Lower lobe of right lung (tissue), 2 donors: Measurements from ENCODE around the gene COL6A3. TPM values are rescaled to one million over a fixed set of nuclear protein-coding genes. Genes with fewer than 3 reads are reported as not detected.
A peak's percentile ranks its signal among the peaks of the same experiment; 100 is the strongest.
"Not testable (repeated sequence)": the region's sequence is repeated elsewhere in the genome, so short reads cannot be mapped to it uniquely, and the experiment has no call there.

Experiments used
- ATAC-seq, 2 donors: fragments of 200-7000 bp; cut with Tn5 transposase; one replicate each; pipeline ENCODE4 v1.9.1; 2020 to 2022; ENCODE audit warnings: mild to moderate bottlenecking in 2 of 2, moderate library complexity in 2 of 2
- DNase-seq: peaks from one replicate; pipeline ENCODE4 v3.0.0-alpha.2; 2020
- H3K27ac ChIP-seq: fragments of 200-600 bp; one replicate; pipeline ENCODE4 v1.8.0; 2022
- H3K27me3 ChIP-seq: fragments of 200-600 bp; one replicate; pipeline ENCODE4 v1.8.0; 2022; ENCODE audit warnings: low read depth
- H3K36me3 ChIP-seq: fragments of 200-600 bp; one replicate; pipeline ENCODE4 v1.8.0; 2022; ENCODE audit warnings: mild to moderate bottlenecking
- H3K4me1 ChIP-seq: fragments of 200-600 bp; one replicate; pipeline ENCODE4 v1.8.0; 2022
- H3K4me3 ChIP-seq: fragments of 200-600 bp; one replicate; pipeline ENCODE4 v1.8.0; 2022; ENCODE audit warnings: mild to moderate bottlenecking
- H3K9me3 ChIP-seq: fragments of 200-600 bp; one replicate; pipeline ENCODE4 v1.8.0; 2022
- CTCF ChIP-seq: fragments of 200-600 bp; IDR thresholded peaks from one replicate; pipeline ENCODE4 v1.8.0; 2022; ENCODE audit warnings: antibody characterized with exemption, mild to moderate bottlenecking
- intact Hi-C: fragments of 100-400 bp; cut with DNase I; formaldehyde crosslinking; loops from one replicate; pipeline ENCODE4 v1.11.0; 2022
- total RNA-seq: library from RNA; stranded (reverse); fragmentation: NEBNext Ultra II Directional; extraction: Animal tissue kit (Norgen Biotek cat#: 25700); gene quantifications from one replicate; pipeline ENCODE4 v1.2.1, GENCODE V29; 2021
- donor health status: DM: no; HTN: yes; CAD: no; lungs with severe emphysema.

COL6A3 gene
- total RNA-seq, 1 donor from 2014 or later: 114 TPM

DNA sequence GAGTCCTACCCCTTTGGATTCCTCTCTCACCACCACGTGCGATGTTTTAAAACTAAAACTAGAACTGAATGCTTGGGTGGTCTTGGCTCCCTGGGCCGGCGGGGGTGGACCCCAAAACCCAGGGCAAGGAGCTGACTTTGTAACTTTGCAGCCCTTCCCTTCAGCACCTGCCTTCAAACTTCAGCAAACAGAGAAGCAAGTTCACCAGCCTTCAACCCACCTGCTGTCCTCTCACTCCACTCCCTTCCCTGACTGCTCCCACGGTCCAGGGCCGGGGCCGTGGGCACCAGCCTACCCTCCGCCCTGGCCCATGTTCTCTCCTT, 54.5 kb downstream of the COL6A3 start:
- Histone ChIP-seq H3K27ac (peak overlapping the region; percentile 31), H3K36me3 (peaks cover 36% of the 10 kb centered on the region), H3K9me3 (no peaks in the 10 kb centered on the region), H3K4me1 (no peaks in the 10 kb centered on the region), H3K4me3 (no peak overlapping the region), H3K27me3 (peaks cover 7% of the 10 kb centered on the region)
- ATAC-seq: no peak
- TF ChIP-seq CTCF: no peak
- no peak for DNase-seq
- intact Hi-C loops: no loop called here

DNA sequence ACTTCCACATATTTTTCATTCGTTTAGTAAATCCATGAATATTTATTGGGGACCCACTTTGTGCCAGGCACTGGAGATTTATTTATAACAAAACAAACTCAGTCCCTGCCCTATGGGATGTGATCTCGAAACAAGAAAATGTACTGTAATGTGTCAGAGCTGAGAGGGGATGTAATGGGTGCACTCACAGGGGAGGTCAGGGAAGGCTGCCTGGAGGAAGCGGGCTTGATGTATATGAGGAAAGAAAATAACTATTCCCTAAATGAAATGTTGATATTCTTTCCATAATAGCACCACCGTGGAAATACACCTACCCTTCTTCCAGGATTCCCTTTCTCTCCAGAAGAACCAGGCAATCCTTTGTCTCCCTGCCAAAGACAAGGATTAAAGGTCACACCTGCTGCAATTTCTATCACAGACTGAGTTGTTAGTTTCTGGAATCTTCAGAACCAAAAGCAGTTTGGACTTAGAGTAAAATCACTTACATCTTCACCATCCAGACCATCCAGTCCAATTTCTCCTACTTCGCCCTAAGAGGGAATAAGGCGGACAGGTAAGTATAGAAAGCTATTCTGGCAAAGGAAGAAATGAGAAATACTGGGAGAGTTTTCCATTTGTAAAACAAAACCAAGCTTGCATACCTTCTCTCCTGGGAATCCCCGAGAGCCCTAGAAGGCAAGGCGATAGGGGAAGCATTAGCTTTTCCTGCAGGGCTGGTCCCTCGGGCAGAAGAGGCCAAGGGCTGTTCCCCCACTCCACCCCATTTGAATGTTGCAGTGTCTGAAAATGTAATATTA, 55.0 kb downstream of the COL6A3 start:
- DNase-seq (no peak), ATAC-seq (no peak)
- H3K9me3 ChIP-seq: no peaks in the 10 kb centered on the region
- no peak overlapping the region for H3K27ac ChIP-seq
- H3K4me1 ChIP-seq: no peaks in the 10 kb centered on the region
- intact Hi-C loops: no loop called here
- peaks cover 30% of the 10 kb centered on the region for H3K36me3 ChIP-seq
- H3K27me3 ChIP-seq: peaks cover 7% of the 10 kb centered on the region
- no peak overlapping the region for H3K4me3 ChIP-seq
- TF ChIP-seq CTCF: no peak

DNA sequence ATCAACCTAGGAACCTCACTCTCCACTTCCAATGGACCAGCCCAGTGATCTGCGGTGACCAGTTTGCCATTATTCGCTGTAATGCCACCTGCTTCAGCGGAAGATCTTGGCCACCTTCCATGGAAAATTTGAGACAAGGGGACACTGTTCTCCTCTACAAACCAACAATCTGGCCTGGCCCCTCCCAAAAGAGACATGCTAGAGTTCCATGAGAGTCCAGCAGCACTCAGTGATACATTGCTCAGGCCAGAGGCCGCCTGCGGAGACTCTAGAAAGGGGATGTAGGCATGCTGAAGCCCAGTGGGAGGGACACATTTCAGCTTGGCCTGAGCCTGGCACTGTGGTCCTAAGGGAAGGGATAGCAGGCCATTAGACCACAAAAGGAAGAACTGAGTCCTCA, 58.3 kb downstream of the COL6A3 start:
- DNase-seq: no peak
- no peaks in the 10 kb centered on the region for H3K9me3 ChIP-seq
- H3K4me1 ChIP-seq: no peaks in the 10 kb centered on the region
- H3K4me3 ChIP-seq: no peak overlapping the region
- no peak for TF ChIP-seq CTCF
- peaks cover 6% of the 10 kb centered on the region for H3K27me3 ChIP-seq
- no peak overlapping the region for H3K27ac ChIP-seq
- peaks cover 28% of the 10 kb centered on the region for H3K36me3 ChIP-seq
- intact Hi-C loops: no loop called here
- no peak for ATAC-seq

DNA sequence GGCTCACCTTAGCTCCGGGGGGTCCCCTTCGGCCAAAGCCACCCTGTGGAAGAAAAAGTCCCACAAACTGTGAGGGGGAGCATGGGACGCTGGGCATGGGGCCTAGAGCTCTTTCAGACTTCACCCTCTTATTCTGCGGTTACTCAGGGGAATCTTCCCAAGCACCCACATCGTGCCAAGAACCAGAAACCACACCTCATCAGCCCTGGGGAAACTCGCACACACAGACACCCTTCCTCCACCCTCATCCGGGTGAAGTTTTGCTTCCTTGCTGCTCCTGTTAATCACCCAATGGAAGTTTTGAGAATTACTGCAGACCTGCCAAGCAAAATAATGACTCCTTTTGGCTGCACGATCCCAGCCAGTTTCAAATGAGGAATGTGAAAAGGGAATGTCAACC, 59.1 kb downstream of the COL6A3 start:
- Histone ChIP-seq H3K27me3 (no peaks in the 10 kb centered on the region), H3K27ac (peak overlapping the region; percentile 24), H3K9me3 (no peaks in the 10 kb centered on the region), H3K36me3 (peaks cover 26% of the 10 kb centered on the region), H3K4me1 (no peaks in the 10 kb centered on the region), H3K4me3 (no peak overlapping the region)
- intact Hi-C loops: no loop called here
- DNase-seq (no peak), ATAC-seq (peak in 1 of 2 donors; percentile 32)
- TF ChIP-seq CTCF: no peak

GRCh38 chr2:237354172-237354571, 59.8 kb downstream of the COL6A3 start:
- H3K4me1 ChIP-seq, H3K27me3 ChIP-seq, DNase-seq, H3K27ac ChIP-seq, ATAC-seq, H3K4me3 ChIP-seq, H3K9me3 ChIP-seq, intact Hi-C loops: not testable (repeated sequence)
- peaks cover 26% of the 10 kb centered on the region for H3K36me3 ChIP-seq

- Histone ChIP-seq H3K36me3 (peaks cover 26% of the 10 kb centered on the region), H3K4me1 (no peaks in the 10 kb centered on the region), H3K27ac (no peak overlapping the region), H3K9me3 (no peaks in the 10 kb centered on the region), H3K27me3 (no peaks in the 10 kb centered on the region), H3K4me3 (no peak overlapping the region)
- no peak for DNase-seq
- no peak for TF ChIP-seq CTCF
- no peak for ATAC-seq
- intact Hi-C loops: no loop called here
These were observed 60.7 kb downstream of the COL6A3 start for GRCh38 chr2:237353215-237353614.
